Measurements from ENCODE around the gene SPECC1.
"Not testable (repeated sequence)": the region's sequence is repeated elsewhere in the genome, so short reads cannot be mapped to it uniquely, and the experiment has no call there.

The SPECC1 gene

GRCh38 chr17:20253323-20253722 is 244.2 kb downstream of the SPECC1 start:
- DNase-seq, result no peak

- DNase-seq, result no peak
Measured at GRCh38 chr17:20254541-20254940, 245.4 kb downstream of the SPECC1 start.

- no peak for DNase-seq
Measured at GRCh38 chr17:20256144-20256543, 247.0 kb downstream of the SPECC1 start.

GRCh38 chr17:20257008-20257407 is 247.8 kb downstream of the SPECC1 start:
- no peak for DNase-seq

- no peak for DNase-seq
Measured at GRCh38 chr17:20257798-20258197, 248.6 kb downstream of the SPECC1 start.

- DNase-seq, result no peak
Measured at GRCh38 chr17:20259668-20260067, 250.5 kb downstream of the SPECC1 start.

DNA sequence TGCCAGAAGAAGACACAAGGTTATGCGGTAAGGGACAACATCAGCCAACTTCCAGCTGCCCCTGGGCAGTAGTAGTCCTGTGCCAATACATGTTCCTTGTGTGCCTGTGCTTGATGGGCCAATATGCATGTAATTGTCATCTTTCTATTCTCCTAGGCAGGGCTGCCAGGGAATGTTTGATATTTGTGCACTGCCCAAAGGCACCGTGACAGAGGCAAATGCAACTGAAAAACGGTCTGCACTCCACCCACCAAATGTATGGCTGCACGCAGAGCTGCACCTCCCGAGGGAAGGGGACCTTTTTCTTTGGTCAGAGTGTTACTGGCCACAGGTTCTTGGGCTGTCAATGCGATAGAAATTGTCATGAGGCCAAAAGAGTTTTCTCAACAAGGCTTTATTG is 251.1 kb downstream of the SPECC1 start:
- DNase-seq, result no peak

GRCh38 chr17:20262226-20263114 is 253.3 kb downstream of the SPECC1 start:
- no peak for DNase-seq

DNA sequence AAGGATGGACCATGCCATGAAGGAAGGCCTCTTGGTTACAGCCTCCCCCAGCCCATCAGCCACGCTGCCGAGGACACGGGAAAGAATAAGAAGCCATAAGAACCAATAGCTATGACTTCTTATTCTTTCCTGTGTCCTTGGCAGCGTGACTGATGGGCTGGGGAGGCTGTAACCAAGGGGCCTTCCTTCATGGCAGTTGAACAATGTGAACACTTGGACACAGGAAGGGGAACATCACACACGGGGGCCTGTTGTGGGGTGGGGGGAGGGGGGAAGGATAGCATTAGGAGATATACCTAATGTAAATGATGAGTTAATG is 253.9 kb downstream of the SPECC1 start:
- DNase-seq, result not testable (repeated sequence)

DNA sequence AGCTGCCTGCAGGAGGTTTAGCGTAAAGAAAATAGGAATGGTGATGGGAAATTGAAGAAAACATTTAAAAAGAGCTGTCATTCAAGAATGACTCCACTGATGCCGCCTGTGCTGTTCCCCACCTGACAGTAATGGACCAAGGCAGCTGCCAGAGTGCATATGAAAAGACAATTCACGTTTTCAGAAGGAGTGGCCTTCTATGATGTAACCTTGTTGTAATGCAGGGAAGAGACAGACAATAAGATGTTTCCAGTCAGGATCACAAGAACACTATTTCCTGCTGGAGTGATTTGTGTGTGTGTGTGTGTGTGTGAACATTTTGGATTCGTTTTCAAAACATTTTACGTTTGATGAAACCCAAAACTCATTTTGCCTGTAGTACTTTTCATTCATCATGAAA is 254.4 kb downstream of the SPECC1 start:
- no peak for DNase-seq

GRCh38 chr17:20264996-20265395 is 255.8 kb downstream of the SPECC1 start:
- DNase-seq, result no peak

DNA sequence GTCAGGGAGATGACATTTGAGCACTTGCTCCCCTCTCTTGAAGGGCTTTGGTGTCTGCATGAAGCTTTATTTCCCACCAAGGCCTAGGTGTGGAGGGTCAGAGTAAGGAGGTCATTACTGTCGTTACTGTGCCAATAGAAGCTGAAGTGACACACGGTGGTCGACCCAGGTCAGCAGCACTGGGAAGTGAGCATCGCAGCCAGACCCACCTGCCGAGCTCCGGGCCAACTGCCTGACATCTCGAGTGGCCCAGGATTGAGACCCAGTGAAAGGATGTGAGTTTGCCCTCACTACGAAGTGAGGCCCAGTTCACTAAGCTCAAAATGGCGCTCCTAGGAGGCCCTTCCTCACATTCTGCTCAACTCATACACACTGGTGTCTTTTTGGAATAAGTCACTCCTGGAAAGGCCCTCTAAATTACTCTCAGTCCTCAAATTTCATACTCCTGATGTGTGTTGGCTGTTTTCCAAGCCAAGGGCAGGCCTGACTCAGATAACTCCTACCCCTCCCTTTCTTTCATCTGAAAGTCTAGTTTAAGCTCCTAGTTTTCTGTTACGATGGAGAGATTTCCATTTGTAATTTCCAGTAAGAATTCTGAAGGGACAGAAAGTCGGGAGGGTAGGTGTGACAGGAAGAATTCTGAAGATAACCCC is 257.8 kb downstream of the SPECC1 start:
- no peak for DNase-seq

- peak; percentile 12 to 17 for DNase-seq
Measured at GRCh38 chr17:20267459-20267842, 258.3 kb downstream of the SPECC1 start.

GRCh38 chr17:20270369-20270768 is 261.2 kb downstream of the SPECC1 start:
- DNase-seq, result no peak

DNA sequence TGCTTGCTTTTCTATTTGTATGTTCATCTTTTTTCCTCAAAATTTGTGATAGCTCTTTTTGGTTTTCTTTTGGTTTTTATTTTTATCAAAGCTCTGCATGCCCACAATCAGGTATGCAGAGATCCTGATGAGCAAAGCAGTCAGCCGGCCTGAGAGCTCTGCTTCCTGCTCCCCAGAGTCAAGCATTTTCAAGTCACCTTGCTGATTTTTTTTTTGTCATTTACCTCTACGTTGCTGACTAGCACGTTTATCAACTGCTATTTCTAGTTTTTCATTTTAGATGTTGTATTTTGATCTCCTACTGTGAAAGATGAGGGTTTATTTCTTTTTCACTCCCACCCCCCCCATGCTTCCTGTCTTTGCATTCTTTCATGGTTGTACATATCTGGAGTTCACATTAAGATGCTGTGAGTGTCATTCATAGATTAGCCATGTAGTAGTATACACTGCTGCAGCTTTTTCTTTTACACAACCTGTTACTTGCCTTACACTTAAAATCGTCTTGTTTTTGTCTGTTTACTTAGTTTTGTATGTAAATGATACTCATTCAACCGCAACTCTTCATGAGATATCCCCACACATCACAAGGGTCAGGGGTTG is 262.0 kb downstream of the SPECC1 start:
- DNase-seq, result no peak

DNA sequence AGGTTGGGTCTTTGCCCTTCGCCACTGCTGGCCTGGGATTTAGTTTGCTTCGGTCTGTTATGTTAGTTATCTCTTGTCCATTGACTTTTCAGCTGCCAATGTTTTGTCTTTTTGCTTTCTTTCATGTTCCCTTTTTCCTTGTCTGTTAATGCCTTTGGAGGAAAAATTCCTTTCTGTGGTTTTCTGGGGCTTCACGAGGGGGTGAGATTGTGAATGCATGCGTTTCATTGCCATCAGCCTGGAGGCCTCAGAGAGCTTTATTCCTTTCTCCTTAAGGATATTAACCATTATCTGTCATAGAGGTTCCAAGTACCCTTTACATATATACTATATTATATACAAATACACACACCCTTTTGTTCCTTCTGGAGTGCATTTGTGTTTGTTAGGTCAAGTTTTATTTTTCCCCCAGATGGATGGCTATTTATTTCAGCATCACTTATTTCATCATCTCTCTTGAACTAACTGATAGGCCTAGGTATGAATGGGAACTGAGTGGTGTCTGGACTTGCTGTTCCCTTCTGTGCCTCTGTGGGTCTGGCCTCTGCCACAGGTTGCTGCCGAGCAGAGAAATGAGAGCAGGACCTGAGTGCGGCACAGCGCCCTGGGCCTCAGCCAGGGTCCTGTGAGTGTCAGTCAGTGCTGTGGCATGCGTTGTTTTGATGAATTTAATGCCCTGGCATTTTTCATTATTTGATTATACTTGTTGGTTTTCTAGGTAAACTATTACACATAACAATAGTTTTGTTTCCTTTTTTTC is 264.8 kb downstream of the SPECC1 start:
- DNase-seq, result no peak

- no peak for DNase-seq
Measured at GRCh38 chr17:20275653-20276052, 266.5 kb downstream of the SPECC1 start.

DNA sequence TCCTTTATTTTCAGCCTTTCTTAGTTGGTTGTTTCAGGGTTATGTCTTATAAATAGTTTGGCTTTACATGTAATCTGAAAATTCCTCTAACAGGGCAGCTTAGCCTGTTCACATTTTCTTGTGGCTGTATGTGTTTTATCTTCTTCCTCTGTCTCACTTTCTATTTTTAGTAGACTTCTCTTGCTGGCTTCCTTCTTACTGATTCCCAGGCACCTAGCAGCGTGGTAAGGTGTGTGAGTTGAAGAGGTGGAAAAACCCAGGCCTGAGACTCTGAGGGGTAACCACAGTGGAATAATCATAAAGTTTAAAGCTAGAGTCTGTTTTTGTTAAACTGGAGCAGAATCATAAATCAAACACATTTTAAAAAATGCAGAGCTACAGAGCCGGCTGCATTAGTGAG is 267.3 kb downstream of the SPECC1 start:
- no peak for DNase-seq

DNA sequence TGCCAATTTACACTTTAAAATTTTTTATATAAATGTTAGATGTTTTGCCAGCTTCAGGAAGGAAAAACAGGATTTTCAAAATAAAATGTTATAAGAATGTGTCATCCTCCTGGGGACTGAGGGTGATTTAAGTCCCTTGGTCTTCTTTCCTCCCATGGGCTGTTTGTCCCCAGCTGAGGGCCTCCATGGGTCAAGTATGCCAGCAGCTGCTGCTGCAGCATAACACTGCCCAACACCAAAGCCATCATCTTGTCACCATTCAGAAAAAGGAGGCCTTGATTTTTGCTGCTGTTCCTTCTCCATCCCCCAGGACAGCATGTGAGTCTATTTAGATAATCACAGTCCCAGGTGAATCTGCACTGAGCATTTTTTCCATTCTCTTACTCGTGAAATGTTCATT is 269.6 kb downstream of the SPECC1 start:
- no peak for DNase-seq

DNA sequence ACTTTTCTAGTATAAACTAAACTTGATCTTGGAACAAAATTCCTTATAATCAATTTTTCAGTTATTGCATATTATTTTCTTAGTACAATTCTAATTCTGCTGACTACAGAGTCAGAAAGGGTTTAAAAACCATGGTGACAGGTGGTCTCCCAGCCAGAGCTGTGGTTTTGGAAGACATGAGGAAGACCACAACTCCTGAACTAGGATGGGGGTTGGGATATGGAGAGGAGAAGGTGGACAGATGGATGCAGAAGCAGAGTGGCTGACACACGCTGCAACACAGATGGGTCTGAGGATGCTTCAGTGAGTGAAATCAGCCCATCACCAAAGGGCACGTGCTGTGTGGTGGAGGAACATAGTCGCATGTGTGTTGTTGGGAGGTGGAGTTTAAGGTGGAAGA is 270.5 kb downstream of the SPECC1 start:
- no peak for DNase-seq

- DNase-seq, result no peak
Measured at GRCh38 chr17:20280051-20280450, 270.9 kb downstream of the SPECC1 start.

DNA sequence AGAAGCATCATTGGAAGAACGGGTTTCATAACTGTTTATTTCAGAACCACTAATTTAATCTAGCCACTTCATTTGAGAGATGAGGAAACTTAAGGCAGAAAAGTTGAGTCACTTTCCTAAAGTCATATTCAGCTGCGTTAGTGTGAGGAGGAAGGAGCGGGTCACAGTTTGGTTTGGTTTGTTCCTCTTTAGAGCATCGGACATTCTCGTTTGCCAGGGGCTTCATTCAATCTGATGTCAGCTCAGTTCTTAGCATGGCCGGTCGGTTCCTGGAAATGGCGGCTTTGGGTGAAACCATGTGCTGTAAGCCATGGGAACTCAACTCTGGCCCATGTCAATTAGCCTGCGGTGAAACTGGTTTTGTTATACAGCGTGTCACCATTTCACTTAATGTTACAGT is 271.7 kb downstream of the SPECC1 start:
- no peak for DNase-seq

- DNase-seq, result no peak
Measured at GRCh38 chr17:20281860-20282259, 272.7 kb downstream of the SPECC1 start.

Data from activated CD4-positive, alpha-beta T cell treated with anti-CD3 and anti-CD28 coated beads, Interleukin-2, amount 50 U/mL, for 4 hours (primary cell).